Cardiac muscle cell (in vitro differentiated cells and primary cell): Measurements from ENCODE around the gene FCN1. TPM values are rescaled to one million over a fixed set of nuclear protein-coding genes. Genes with fewer than 3 reads are reported as not detected.

ENCODE experiments used
- DNase-seq, 2 donors: peaks; one replicate each; pipeline versions ENCODE4 v3.0.0 to v3.0.0-alpha.2; 2010 to 2017; ENCODE audit warnings: low read depth in 1 of 2, low spot score in 1 of 2
- H3K27ac ChIP-seq: fragments of 200-600 bp; sonication (generic); 2 replicates; pipeline ENCODE4 v1.5.1; 2016
- H3K27me3 ChIP-seq: fragments of 200-600 bp; sonication (generic); 2 replicates; pipeline ENCODE4 v1.6.0; 2016; ENCODE audit warnings: control low read depth
- H3K36me3 ChIP-seq: fragments of 200-600 bp; sonication (generic); 2 replicates; pipeline ENCODE4 v1.5.1; 2016; ENCODE audit warnings: control low read depth
- H3K4me1 ChIP-seq: fragments of 200-600 bp; sonication (generic); 2 replicates; pipeline ENCODE4 v1.8.1; 2017; ENCODE audit warnings: low read depth, mild to moderate bottlenecking, mixed run types
- H3K4me3 ChIP-seq: fragments of 200-600 bp; sonication (generic); 2 replicates; pipeline ENCODE4 v1.5.1; 2016; ENCODE audit warnings: mild to moderate bottlenecking
- H3K9me3 ChIP-seq: fragments of 200-600 bp; sonication (generic); 2 replicates; pipeline ENCODE4 v1.5.1; 2017; ENCODE audit warnings: low read depth, mild to moderate bottlenecking, control low read depth
- CTCF ChIP-seq: IDR thresholded peaks from 2 replicates; pipeline ENCODE4 v1.5.1; 2012; ENCODE audit warnings: low read depth, mild to moderate bottlenecking, low read length
- polyA plus RNA-seq: library from polyadenylated mRNA; unstranded; fragments of >200 nt; fragmentation: Nextera tagmentation; extraction: Ambion mirVana; gene quantifications from 2 replicates; pipeline ENCODE4 v1.2.1, GENCODE V29; 2016
- total RNA-seq: library from RNA; depleted of rRNA; stranded (reverse); fragments of >200 nt; gene quantifications from 2 replicates; pipeline ENCODE4 v1.2.3, GENCODE V29; 2016

FCN1 gene
- total and polyA plus RNA-seq, 2 experiments from 2014 or later, result not detected

GRCh38 chr9:134914501-134914834 lies 3.2 kb downstream of the FCN1 start:
- Histone ChIP-seq H3K27ac (no peak overlapping the region), H3K4me1 (peaks cover 5% of the 10 kb centered on the region), H3K36me3 (no peaks in the 10 kb centered on the region), H3K27me3 (no peaks in the 10 kb centered on the region), H3K9me3 (no peaks in the 10 kb centered on the region), H3K4me3 (no peak overlapping the region)
- no peak for TF ChIP-seq CTCF
- DNase-seq, result no peak

- Histone ChIP-seq H3K9me3 (no peaks in the 10 kb centered on the region), H3K27ac (no peak overlapping the region), H3K36me3 (no peaks in the 10 kb centered on the region), H3K4me3 (no peak overlapping the region), H3K27me3 (no peaks in the 10 kb centered on the region), H3K4me1 (peaks cover 5% of the 10 kb centered on the region)
- DNase-seq, result no peak
- TF ChIP-seq CTCF, result no peak
Measured at GRCh38 chr9:134913713-134914500, 3.8 kb downstream of the FCN1 start.

GRCh38 chr9:134913041-134913712 lies 4.5 kb downstream of the FCN1 start:
- no peak for DNase-seq

GRCh38 chr9:134912126-134912840 lies 5.4 kb downstream of the FCN1 start:
- no peak overlapping the region for H3K4me3 ChIP-seq
- no peak for DNase-seq
- no peaks in the 10 kb centered on the region for H3K36me3 ChIP-seq
- peaks cover 5% of the 10 kb centered on the region for H3K4me1 ChIP-seq
- no peaks in the 10 kb centered on the region for H3K27me3 ChIP-seq
- TF ChIP-seq CTCF, result no peak
- H3K9me3 ChIP-seq, result no peaks in the 10 kb centered on the region
- no peak overlapping the region for H3K27ac ChIP-seq

More at GRCh38 chr9:134913041-134913712, 4.5 kb downstream of the FCN1 start:
- no peak for TF ChIP-seq CTCF
- Histone ChIP-seq H3K4me1 (peaks cover 5% of the 10 kb centered on the region), H3K36me3 (no peaks in the 10 kb centered on the region), H3K4me3 (no peak overlapping the region), H3K27ac (no peak overlapping the region), H3K9me3 (no peaks in the 10 kb centered on the region), H3K27me3 (no peaks in the 10 kb centered on the region)

- no peak for DNase-seq
- no peaks in the 10 kb centered on the region for H3K27me3 ChIP-seq
Measured at GRCh38 chr9:134909511-134910481, 7.9 kb downstream of the FCN1 start.

More at GRCh38 chr9:134909511-134910481, 7.9 kb downstream of the FCN1 start:
- TF ChIP-seq CTCF, result no peak
- no peaks in the 10 kb centered on the region for H3K4me1 ChIP-seq
- no peak overlapping the region for H3K4me3 ChIP-seq
- H3K9me3 ChIP-seq, result no peaks in the 10 kb centered on the region
- no peaks in the 10 kb centered on the region for H3K36me3 ChIP-seq
- no peak overlapping the region for H3K27ac ChIP-seq
